A549 (cell line): Measurements from ENCODE around the gene SPRYD3. TPM values are rescaled to one million over a fixed set of nuclear protein-coding genes. Genes with fewer than 3 reads are reported as not detected.

Source experiments
- ATAC-seq, 2 experiments: fragments of 200-7000 bp in 1 of 2; fragments of >200 bp in 1 of 2; cut with Nextera tagmentation in 1 of 2; cut with Tn5 transposase in 1 of 2; 3 replicates each; pipeline versions ENCODE4 v1.8.0 to v1.9.1; 2018 to 2020; ENCODE audit warnings: mild to moderate bottlenecking in 1 of 2, moderate library complexity in 1 of 2
- CTCF ChIA-PET: fragments of 300-600 bp; sonication (Branson Sonifier 250); formaldehyde crosslinking; extraction: SDS; loops from one replicate; lab custom pipeline; 2021; ENCODE audit warnings: antibody characterized with exemption, inconsistent platforms; lab: Yijun Ruan, JAX
- POLR2A ChIA-PET: fragments of 350-600 bp; formaldehyde crosslinking; extraction: SDS; loops from one replicate; lab custom pipeline; 2021; ENCODE audit warnings: antibody characterized with exemption, inconsistent platforms; lab: Yijun Ruan, JAX
- DNase-seq, 2 experiments: peaks; one replicate each; pipeline versions ENCODE4 v3.0.0 to v3.0.0-alpha.2; 2011 to 2016; ENCODE audit warnings: low read depth in 1 of 2, low spot score in 1 of 2
- FAIRE-seq: peaks from 2 replicates; lab custom pipeline; 2011; peaks lifted over from hg19 to GRCh38; lab: Jason Lieb, UNC
- H3K27ac ChIP-seq, 2 experiments: fragments of >200 bp; sonication (Bioruptor Twin); formaldehyde crosslinking; 3 replicates each; pipeline ENCODE4 v1.5.1; 2016 to 2017
- H3K4me1 ChIP-seq: fragments of >200 bp; sonication (Bioruptor Twin); formaldehyde crosslinking; 3 replicates; pipeline ENCODE4 v1.6.1; 2016
- H3K4me2 ChIP-seq: fragments of >200 bp; sonication (Bioruptor Twin); formaldehyde crosslinking; 3 replicates; pipeline ENCODE4 v1.6.1; 2016
- H3K4me3 ChIP-seq: fragments of >200 bp; sonication (Bioruptor Twin); formaldehyde crosslinking; 3 replicates; pipeline ENCODE4 v1.5.1; 2016
- H3K9me3 ChIP-seq: fragments of >200 bp; sonication (Bioruptor Twin); formaldehyde crosslinking; 3 replicates; pipeline ENCODE4 v1.6.1; 2016
- BHLHE40 ChIP-seq: IDR thresholded peaks from 2 replicates; pipeline ENCODE4 v1.6.1; 2012; ENCODE audit warnings: low read depth, low read length, inconsistent platforms
- CBX8 ChIP-seq: fragments of 200-600 bp; sonication (generic); IDR thresholded peaks from 2 replicates; pipeline ENCODE4 v1.6.1; 2016
- CHD2 ChIP-seq: fragments of 150-350 bp; IDR thresholded peaks from 2 replicates; pipeline ENCODE4 v1.6.1; 2014; ENCODE audit warnings: low read length; ENCODE audit not compliant: partially characterized antibody
- EP300 ChIP-seq, 2 experiments: fragments of >200 bp; sonication (Bioruptor Twin); formaldehyde crosslinking; IDR thresholded peaks; 2 replicates in 1 of 2; 3 replicates in 1 of 2; pipeline ENCODE4 v1.6.1; 2016 to 2017
- FOSL2 ChIP-seq, 2 experiments: fragments of 450-650 bp in 1 of 2; fragments of >200 bp in 1 of 2; sonication (Bioruptor Twin) in 1 of 2; formaldehyde crosslinking; IDR thresholded peaks; 2 replicates each; pipeline versions ENCODE4 v1.5.0 to v1.6.1; 2016 to 2020; ENCODE audit warnings: mild to moderate bottlenecking in 1 of 2, moderate library complexity in 1 of 2
- FOXS1 ChIP-seq: fragments of 250-450 bp; sonication (Bioruptor Pico); IDR thresholded peaks from 2 replicates; pipeline ENCODE4 v1.5.0; 2020; ENCODE audit warnings: mild to moderate bottlenecking, moderate library complexity
- GATA3 ChIP-seq: IDR thresholded peaks from 2 replicates; pipeline ENCODE4 v1.6.1; 2012; ENCODE audit warnings: borderline replicate concordance
- HOXB13 ChIP-seq: fragments of 250-450 bp; sonication (Bioruptor Pico); IDR thresholded peaks from 2 replicates; pipeline ENCODE4 v1.5.0; 2020; ENCODE audit warnings: low read depth, mild to moderate bottlenecking, moderate library complexity
- HOXB5 ChIP-seq: fragments of 250-450 bp; sonication (Bioruptor Pico); IDR thresholded peaks from 2 replicates; pipeline ENCODE4 v1.5.0; 2020; ENCODE audit warnings: mild to moderate bottlenecking, moderate library complexity
- MAFK ChIP-seq: fragments of 450-650 bp; IDR thresholded peaks from 2 replicates; pipeline ENCODE4 v1.6.1; 2014; ENCODE audit not compliant: partially characterized antibody
- NFE2L2 ChIP-seq: fragments of 150-350 bp; conservative IDR thresholded peaks from 2 replicates; pipeline ENCODE4 v1.6.1; 2014; ENCODE audit warnings: low read length
- NPAS2 ChIP-seq: fragments of 250-450 bp; sonication (Bioruptor Pico); IDR thresholded peaks from 2 replicates; pipeline ENCODE4 v1.8.0; 2022; ENCODE audit warnings: mild to moderate bottlenecking, moderate library complexity, borderline replicate concordance
- PHF8 ChIP-seq: fragments of 200-600 bp; sonication (generic); IDR thresholded peaks from 2 replicates; pipeline ENCODE4 v1.6.1; 2016; ENCODE audit warnings: low read depth, mild to moderate bottlenecking, antibody characterized with exemption, moderate library complexity, borderline replicate concordance
- SREBF2 ChIP-seq: fragments of 450-650 bp; IDR thresholded peaks from 2 replicates; pipeline ENCODE4 v1.6.1; 2014; ENCODE audit warnings: mild to moderate bottlenecking, moderate library complexity
- TFCP2L1 ChIP-seq: fragments of 250-450 bp; sonication (Bioruptor Pico); IDR thresholded peaks from 2 replicates; pipeline ENCODE4 v1.5.0; 2021; ENCODE audit warnings: mild to moderate bottlenecking
- TP53 ChIP-seq: fragments of 250-450 bp; sonication (Bioruptor Pico); IDR thresholded peaks from 2 replicates; pipeline ENCODE4 v1.5.0; 2021; ENCODE audit warnings: mild to moderate bottlenecking, moderate library complexity
- ZFP36 ChIP-seq: fragments of 450-650 bp; IDR thresholded peaks from 2 replicates; pipeline ENCODE4 v1.6.1; 2014; ENCODE audit warnings: borderline replicate concordance; ENCODE audit not compliant: partially characterized antibody
- ZSCAN20 ChIP-seq: fragments of 250-450 bp; sonication (Bioruptor Pico); IDR thresholded peaks from 2 replicates; pipeline ENCODE4 v1.8.0; 2022; ENCODE audit warnings: mild to moderate bottlenecking, moderate library complexity
- WGBS: methylation state at CpG from one replicate; pipeline ENCODE4 v1.1.6; 2017; ENCODE audit errors: missing lambda C conversion rate; 5-methylcytosine and 5-hydroxymethylcytosine counted together
- polyA plus RNA-seq, 4 experiments: library from polyadenylated mRNA; depleted of rRNA in 3 of 4; stranded (reverse); fragments of >200 nt; fragmentation: RNase III in 1 of 4; extraction: RNeasy Plus Mini Kit Qiagen cat#74134 plus additional on column Dnase treatment in 1 of 4; gene quantifications; 2 replicates in 3 of 4; 3 replicates in 1 of 4; pipeline ENCODE4 v1.2.3, GENCODE V29; 2011 to 2017
- TF ChIP-seq, protein P1 (sequence below): fragments of 200-600 bp; sonication (generic); IDR thresholded peaks from 2 replicates; pipeline ENCODE4 v1.6.1; 2016; ENCODE audit warnings: antibody characterized with exemption, mild to moderate bottlenecking, moderate library complexity
- TF ChIP-seq, protein P2 (sequence below): fragments of >200 bp; sonication (Bioruptor Twin); formaldehyde crosslinking; IDR thresholded peaks from 3 replicates; pipeline ENCODE4 v1.6.1; 2016
- TF ChIP-seq, protein P3 (sequence below): fragments of >200 bp; sonication (Bioruptor Twin); formaldehyde crosslinking; IDR thresholded peaks from 3 replicates; pipeline ENCODE4 v1.5.1; 2016

SPRYD3 gene
- polyA plus RNA-seq, 2 of the 4 experiments (the other 2 are of a cell fraction), result 17.3 to 26.8 TPM

DNA sequence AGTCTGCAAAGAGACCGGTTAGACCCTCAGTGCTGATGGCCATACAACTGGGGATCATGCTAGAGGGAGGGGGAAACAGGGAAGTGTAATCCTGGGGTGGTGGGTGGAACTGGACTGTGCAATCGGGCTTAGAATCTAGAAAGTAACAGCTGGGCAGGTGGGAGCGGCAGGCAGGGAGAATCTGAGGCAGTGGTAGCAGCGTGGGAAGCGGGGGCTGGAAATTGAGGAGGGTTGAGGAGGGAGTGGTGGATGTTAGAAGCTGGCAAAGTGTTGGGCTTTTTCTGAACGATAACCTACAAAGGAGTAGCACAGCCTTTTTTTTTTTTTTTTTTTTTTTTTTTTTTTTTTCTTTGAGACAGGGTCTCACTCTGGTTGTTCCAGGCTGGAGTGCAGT, 15.2 kb upstream of the SPRYD3 start:
- Histone ChIP-seq H3K9me3 (no peaks in the 10 kb centered on the region), H3K4me2 (peak overlapping the region; percentile 2; the same call in 2 of the 3 replicates), H3K4me3 (no peak overlapping the region)
- ChIA-PET POLR2A (interaction anchor here (0.6 to 1.6 kb wide), 2 partner anchors 15 to 40 kb away, joined by 3 to 4 read pairs; partner anchors contain the start of gene SPRYD3), CTCF (interaction anchor here (0.6 to 38.0 kb wide), 9 partner anchors 29 to 635 kb away, joined by 3 to 1424 read pairs (median 3); partner anchors contain the start of genes SPRYD3 and TNS2)
- 79% methylated on average over 6 of the region's 6 CpGs for WGBS
- DNase-seq (no peak), ATAC-seq (no peak)
- no peak for TF ChIP-seq HOXB13 (CRISPR knock-in tag)
- TF ChIP-seq, protein P1, sequence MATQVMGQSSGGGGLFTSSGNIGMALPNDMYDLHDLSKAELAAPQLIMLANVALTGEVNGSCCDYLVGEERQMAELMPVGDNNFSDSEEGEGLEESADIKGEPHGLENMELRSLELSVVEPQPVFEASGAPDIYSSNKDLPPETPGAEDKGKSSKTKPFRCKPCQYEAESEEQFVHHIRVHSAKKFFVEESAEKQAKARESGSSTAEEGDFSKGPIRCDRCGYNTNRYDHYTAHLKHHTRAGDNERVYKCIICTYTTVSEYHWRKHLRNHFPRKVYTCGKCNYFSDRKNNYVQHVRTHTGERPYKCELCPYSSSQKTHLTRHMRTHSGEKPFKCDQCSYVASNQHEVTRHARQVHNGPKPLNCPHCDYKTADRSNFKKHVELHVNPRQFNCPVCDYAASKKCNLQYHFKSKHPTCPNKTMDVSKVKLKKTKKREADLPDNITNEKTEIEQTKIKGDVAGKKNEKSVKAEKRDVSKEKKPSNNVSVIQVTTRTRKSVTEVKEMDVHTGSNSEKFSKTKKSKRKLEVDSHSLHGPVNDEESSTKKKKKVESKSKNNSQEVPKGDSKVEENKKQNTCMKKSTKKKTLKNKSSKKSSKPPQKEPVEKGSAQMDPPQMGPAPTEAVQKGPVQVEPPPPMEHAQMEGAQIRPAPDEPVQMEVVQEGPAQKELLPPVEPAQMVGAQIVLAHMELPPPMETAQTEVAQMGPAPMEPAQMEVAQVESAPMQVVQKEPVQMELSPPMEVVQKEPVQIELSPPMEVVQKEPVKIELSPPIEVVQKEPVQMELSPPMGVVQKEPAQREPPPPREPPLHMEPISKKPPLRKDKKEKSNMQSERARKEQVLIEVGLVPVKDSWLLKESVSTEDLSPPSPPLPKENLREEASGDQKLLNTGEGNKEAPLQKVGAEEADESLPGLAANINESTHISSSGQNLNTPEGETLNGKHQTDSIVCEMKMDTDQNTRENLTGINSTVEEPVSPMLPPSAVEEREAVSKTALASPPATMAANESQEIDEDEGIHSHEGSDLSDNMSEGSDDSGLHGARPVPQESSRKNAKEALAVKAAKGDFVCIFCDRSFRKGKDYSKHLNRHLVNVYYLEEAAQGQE, result no peak
- TF ChIP-seq TFCP2L1 (CRISPR knock-in tag), result no peak
- TF ChIP-seq, protein P2, sequence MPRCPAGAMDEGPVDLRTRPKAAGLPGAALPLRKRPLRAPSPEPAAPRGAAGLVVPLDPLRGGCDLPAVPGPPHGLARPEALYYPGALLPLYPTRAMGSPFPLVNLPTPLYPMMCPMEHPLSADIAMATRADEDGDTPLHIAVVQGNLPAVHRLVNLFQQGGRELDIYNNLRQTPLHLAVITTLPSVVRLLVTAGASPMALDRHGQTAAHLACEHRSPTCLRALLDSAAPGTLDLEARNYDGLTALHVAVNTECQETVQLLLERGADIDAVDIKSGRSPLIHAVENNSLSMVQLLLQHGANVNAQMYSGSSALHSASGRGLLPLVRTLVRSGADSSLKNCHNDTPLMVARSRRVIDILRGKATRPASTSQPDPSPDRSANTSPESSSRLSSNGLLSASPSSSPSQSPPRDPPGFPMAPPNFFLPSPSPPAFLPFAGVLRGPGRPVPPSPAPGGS, result no peak
- TF ChIP-seq, protein P3, sequence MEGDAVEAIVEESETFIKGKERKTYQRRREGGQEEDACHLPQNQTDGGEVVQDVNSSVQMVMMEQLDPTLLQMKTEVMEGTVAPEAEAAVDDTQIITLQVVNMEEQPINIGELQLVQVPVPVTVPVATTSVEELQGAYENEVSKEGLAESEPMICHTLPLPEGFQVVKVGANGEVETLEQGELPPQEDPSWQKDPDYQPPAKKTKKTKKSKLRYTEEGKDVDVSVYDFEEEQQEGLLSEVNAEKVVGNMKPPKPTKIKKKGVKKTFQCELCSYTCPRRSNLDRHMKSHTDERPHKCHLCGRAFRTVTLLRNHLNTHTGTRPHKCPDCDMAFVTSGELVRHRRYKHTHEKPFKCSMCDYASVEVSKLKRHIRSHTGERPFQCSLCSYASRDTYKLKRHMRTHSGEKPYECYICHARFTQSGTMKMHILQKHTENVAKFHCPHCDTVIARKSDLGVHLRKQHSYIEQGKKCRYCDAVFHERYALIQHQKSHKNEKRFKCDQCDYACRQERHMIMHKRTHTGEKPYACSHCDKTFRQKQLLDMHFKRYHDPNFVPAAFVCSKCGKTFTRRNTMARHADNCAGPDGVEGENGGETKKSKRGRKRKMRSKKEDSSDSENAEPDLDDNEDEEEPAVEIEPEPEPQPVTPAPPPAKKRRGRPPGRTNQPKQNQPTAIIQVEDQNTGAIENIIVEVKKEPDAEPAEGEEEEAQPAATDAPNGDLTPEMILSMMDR, result no peak
- TF ChIP-seq MAFK, result no peak
- no peak for TF ChIP-seq FOXS1 (CRISPR knock-in tag)
- no peak for TF ChIP-seq CHD2
- TF ChIP-seq PHF8, result no peak
- no peak for TF ChIP-seq ZSCAN20 (CRISPR knock-in tag)
- TF ChIP-seq BHLHE40, result no peak
- TF ChIP-seq, all 56 proteins: peak for 0
- peak overlapping the region in 1 of 2 experiments; percentile 55; a peak in 3 of 6 replicates for H3K27ac ChIP-seq
- peaks cover 34% of the 10 kb centered on the region for H3K4me1 ChIP-seq
- no peak for FAIRE-seq

DNA sequence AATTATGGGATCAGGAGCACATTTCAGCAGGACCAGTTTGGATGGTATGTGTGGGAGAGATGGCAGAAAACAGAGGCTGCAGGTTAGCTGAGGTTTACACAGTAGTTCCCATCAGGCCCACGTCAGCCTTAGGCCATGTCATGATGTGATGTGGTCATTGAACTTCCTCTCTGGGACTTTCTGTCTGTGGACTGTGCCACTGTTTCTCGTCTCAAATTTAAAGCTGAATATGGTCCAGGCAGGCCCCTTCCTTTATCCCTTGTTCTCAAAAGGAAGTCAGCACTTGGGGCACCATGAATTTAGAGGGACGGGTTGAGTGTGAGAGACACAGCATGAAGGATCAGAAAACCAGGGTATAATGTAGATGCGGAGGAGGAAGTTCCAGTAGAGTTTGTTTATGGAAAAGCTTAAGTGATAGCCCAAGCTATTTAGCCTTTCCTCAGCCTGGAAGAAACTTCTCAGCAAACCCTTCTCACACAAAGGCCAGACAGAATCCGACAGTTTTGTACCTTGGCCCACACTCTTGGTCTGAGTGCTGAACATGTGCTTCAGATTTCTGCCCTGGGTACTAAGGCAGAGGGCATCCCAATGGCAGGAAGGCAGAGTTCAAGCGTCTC, 14.7 kb upstream of the SPRYD3 start:
- ChIA-PET POLR2A (interaction anchor here (0.6 to 2.3 kb wide), 2 partner anchors 15 to 40 kb away, joined by 3 to 7 read pairs; partner anchors contain the start of gene SPRYD3), CTCF (interaction anchor here (0.7 to 38.0 kb wide), 6 partner anchors 8 to 194 kb away, joined by 3 to 1424 read pairs (median 4); partner anchors contain the start of genes SPRYD3 and TNS2)
- ATAC-seq (no peak), DNase-seq (no peak), FAIRE-seq (no peak)
- WGBS, result 83% methylated on average over 6 of the region's 6 CpGs
- Histone ChIP-seq H3K4me2 (no peak overlapping the region), H3K4me1 (peaks cover 30% of the 10 kb centered on the region), H3K9me3 (no peaks in the 10 kb centered on the region), H3K4me3 (no peak overlapping the region)
- TF ChIP-seq GATA3 (no peak), NPAS2 (no peak), TP53 (no peak), NFE2L2 (no peak), FOSL2 (IDR thresholded peaks at IDR 0.05) (no peak), FOSL2 (CRISPR knock-in tag; IDR thresholded peaks at IDR 0.05) (no peak), HOXB5 (CRISPR knock-in tag) (no peak), SREBF2 (no peak), BHLHE40 (no peak), ZFP36 (no peak), CBX8 (no peak), EP300 (IDR thresholded peaks at IDR 0.05) (no peak), FOXS1 (CRISPR knock-in tag) (no peak), HOXB13 (CRISPR knock-in tag) (no peak)
- TF ChIP-seq, protein P1, result no peak
- TF ChIP-seq, all 56 proteins: peak for 0
- peak overlapping the region in 1 of 2 experiments; percentile 55; a peak in 3 of 6 replicates for H3K27ac ChIP-seq
